ENCODE results near the gene FOXQ1.
"Not testable (repeated sequence)": the region's sequence is repeated elsewhere in the genome, so short reads cannot be mapped to it uniquely, and the experiment has no call there.

Gene FOXQ1

DNA sequence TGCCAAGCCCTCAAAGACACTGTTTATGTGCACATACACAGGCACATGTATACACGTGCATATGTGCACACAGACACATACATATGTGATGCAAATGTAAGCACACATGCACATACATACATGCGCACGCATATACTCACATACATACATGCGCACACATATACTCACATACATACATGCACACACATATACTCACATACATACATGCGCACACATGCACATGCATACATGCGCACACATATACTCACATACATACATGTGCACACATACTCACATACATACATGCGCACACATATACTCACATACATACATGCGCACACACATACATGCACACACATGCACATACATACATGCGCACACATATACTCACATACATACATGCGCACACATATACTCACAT, 20.5 kb upstream of the FOXQ1 start:
- no peak for DNase-seq

- DNase-seq, result no peak
Measured at GRCh38 chr6:1295420-1295819, 16.5 kb upstream of the FOXQ1 start.

DNA sequence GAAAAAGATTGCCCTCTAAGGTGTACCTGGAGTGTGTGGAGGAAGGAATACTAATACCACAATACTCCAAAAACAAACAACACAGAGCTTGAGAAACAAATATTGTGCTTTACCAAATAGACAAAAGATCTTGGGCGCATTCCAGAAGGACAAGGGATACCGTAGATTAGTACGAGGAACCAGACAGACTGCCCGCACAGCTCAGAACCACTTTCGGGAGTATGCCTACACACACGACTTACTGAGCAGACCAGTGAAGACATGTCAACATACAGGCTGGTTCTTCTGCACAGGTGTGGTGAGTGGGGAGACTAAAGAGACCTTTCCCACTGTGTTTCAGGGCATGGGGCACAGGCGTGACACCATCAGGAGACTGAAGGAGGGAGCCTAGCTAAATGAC, 15.8 kb upstream of the FOXQ1 start:
- no peak for DNase-seq

GRCh38 chr6:1296542-1296941, 15.4 kb upstream of the FOXQ1 start:
- DNase-seq, result no peak

GRCh38 chr6:1297746-1298145, 14.2 kb upstream of the FOXQ1 start:
- no peak for DNase-seq

GRCh38 chr6:1298768-1299167, 13.1 kb upstream of the FOXQ1 start:
- no peak for DNase-seq

GRCh38 chr6:1306133-1306532, 5.8 kb upstream of the FOXQ1 start:
- DNase-seq, result no peak

DNA sequence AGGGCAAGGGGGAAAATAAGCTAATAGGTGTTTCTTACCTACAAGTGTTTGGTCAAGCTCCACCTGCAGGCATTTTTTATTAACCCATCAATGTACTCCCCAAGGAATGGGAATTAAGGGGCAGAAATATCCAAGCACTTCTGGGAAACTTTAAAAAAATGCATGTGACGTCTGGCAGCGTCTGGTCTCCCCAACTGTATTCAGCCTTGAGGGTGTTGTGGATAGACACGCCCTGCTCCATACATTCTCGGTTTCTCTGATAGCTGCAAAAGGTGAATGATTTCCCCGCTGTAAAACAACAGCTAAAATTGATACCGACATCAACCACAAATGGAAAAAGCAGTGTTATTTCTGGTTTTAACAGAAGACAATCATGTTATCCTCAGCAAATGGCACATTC, 2.5 kb upstream of the FOXQ1 start:
- no peak for DNase-seq

DNA sequence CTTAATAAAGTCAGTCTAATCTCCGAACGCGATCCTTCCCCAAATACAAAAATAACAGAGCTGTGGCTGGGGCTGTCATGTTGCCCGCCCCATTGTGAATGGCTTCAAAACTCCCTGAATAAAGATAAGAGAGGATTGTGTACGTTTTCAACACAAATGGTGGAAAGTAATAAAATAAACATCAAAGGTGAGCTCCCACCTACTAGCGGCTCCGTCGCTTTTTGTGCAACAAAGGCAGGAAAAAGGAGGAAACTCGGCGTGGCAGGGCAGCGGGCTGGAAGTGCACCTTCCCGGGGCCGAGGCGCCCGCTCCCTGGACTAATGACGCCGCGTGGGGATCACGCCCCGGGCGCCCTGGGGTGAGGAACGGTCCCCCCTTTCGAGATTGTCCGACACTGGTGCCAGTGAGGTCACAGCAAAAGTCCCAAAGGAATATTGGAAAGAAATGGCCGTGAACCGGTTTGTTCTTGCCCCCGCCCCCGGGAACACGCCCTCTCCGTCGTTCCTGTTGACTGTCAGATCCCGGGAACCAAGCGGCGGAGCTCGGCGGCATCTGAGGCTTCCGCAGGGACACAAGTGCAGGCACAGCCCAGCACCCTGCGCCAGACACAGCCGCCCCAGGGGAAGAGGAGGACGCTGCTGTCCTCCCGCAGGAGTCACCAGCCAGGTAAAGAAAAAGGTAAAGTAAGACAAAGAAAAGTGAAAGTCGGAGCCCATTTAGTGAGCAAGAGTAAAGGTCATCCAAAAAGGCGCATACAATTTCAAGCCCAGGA, 1.1 kb upstream of the FOXQ1 start:
- no peak for DNase-seq

DNA sequence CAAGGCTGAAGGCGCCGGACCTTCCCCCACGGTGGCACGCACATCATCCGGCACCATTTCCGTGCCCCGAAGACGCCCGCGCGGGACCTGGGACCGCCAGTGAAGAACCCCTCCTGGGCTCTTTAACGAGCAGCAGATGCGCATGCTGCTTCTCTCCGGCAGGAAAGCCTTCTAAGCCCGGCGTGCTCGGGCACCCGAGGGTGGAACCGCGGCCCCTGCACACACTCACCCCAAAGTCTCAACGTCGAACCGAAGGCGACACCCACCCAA, 240 bp downstream of the FOXQ1 start:
- no peak for DNase-seq

GRCh38 chr6:1312473-1313367, 822 bp downstream of the FOXQ1 start:
- DNase-seq, result no peak

DNA sequence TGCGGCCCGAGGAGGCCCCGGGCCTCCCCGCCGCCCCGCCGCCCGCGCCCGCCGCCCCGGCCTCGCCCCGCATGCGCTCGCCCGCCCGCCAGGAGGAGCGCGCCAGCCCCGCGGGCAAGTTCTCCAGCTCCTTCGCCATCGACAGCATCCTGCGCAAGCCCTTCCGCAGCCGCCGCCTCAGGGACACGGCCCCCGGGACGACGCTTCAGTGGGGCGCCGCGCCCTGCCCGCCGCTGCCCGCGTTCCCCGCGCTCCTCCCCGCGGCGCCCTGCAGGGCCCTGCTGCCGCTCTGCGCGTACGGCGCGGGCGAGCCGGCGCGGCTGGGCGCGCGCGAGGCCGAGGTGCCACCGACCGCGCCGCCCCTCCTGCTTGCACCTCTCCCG, 1.5 kb downstream of the FOXQ1 start:
- DNase-seq, result no peak

DNA sequence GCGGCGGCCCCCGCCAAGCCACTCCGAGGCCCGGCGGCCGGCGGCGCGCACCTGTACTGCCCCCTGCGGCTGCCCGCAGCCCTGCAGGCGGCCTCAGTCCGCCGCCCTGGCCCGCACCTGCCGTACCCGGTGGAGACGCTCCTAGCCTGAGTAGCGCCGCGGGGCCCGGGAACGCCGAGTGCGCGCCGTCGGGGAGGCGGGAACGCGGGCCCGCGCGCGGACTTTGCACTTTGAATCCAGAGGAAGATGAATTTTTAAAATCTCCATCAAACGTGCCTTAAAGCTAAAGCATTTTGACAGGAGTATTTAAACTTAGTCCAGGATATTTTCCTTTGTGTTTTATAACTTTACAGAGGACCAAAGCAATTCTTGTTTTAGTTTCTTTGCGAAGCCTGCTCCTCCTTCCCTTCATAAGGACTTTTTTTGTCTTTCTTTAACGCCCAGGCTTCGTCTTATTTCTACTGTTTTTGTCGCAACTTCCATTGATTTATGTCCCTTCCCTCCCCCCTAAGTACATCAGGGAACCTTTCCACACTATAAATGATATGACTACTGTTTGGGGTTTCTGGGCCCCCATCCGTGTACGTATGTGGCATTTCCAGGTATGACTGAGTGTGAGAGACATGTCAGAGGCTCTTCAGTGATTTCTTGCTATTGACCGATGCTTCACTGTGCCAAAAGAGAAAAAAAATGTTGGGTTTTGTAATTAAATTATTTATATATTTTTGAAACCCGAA, 2.0 kb downstream of the FOXQ1 start:
- DNase-seq, result no peak

DNA sequence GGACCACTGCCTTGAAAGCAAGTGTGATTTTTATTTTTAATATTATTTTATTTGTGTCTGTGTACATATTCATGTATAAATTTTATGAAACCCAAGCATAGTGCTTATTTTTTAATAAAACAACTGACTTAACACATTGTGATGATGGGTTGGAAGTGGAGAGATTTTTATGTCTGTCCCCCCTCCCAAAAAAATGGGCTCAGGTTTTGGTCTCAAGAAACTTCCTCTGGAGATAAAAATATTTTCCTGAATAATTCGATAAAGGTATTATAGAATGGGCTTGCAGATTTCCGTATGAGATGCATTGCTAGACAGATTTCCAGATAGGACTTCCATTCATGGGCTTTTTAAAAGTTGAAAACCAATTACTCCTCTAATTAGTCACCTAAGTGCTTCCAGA, 2.7 kb downstream of the FOXQ1 start:
- no peak for DNase-seq

DNA sequence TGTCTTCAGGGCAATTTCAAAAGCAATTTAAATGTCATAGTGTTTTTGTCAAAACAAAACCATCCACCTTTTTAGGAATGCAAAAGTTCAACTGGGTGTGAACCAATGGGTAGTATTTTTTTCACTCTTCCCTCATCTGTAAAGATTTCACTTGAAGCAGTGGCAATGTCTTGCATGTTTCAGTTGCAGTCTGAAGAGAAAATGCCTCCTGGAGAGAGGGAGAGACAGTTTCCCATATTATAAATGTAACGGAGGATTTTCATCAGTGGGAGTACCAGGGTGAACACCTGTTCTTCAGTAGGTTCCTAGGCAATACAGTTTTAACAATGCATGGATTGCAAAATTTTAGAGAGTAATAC, 3.3 kb downstream of the FOXQ1 start:
- DNase-seq, result no peak

- no peak for DNase-seq
Measured at GRCh38 chr6:1315560-1316386, 3.9 kb downstream of the FOXQ1 start.

DNA sequence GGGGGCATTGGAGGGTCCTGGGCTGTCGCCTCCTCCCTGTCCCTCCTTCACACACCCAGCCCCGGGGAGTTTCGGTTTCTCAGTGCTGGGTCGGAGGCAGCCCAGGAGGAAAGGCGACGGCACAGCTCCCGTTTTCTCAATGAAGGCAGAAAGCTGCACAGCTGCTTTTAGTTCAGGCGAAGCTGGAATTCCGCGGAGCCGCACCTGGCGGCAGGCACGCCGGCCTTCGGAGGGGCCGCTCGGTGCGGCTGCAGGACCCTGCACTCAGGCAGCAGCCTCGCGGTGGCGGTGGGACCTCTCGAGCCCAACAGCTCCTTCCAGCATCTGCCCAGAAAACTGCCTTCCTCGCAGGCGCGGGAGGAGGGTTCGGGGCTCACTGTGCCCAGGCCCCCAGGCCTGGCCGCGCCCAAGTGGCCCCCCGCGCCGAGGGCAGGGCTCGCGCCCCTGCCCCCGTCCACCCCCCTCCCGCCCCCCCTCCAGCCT, 4.6 kb downstream of the FOXQ1 start:
- DNase-seq, result no peak

DNA sequence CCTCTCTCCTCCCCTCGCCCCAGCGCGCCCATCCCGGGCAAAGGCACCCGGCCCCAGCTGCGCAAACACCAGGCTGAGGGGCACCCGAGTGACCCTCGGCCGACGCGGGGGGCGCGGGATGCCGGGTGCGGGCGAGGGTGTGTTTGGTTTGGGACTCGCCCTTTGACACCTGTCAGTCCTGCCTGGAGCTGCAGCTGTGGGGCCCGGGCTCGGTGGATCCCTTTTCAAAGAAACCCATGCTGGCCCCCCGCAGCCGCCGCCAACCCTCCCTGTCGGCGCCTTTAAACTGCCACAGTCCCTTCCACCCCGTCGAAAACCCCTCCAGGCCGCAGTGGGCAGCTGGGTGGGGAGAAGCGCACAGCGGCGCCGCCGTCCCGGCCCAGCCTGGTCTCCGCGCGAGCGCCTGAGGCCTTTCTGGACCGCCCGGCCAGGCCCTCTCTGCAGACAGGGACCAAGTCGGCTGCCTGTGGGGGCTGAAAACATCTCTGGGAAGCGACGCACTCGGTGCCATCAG, 5.5 kb downstream of the FOXQ1 start:
- no peak for DNase-seq

GRCh38 chr6:1318036-1318435, 6.1 kb downstream of the FOXQ1 start:
- DNase-seq, result no peak

GRCh38 chr6:1318584-1318983, 6.7 kb downstream of the FOXQ1 start:
- DNase-seq, result not testable (repeated sequence)

- DNase-seq, result no peak
Measured at GRCh38 chr6:1321738-1322137, 9.8 kb downstream of the FOXQ1 start.

GRCh38 chr6:1322156-1322555, 10.3 kb downstream of the FOXQ1 start:
- no peak for DNase-seq

Data from T-helper 9 cell (primary cell).